Suprapubic skin (tissue), 4 donors: ENCODE data around the gene SPATA20. TPM values are rescaled to one million over a fixed set of nuclear protein-coding genes. Genes with fewer than 3 reads are reported as not detected.

Source experiments
- DNase-seq, 2 donors: peaks; one replicate each; pipeline ENCODE4 v3.0.0-alpha.2; 2019; ENCODE audit warnings: low spot score in 2 of 2
- H3K27ac ChIP-seq: fragments of 200-600 bp; sonication (generic); one replicate; pipeline ENCODE4 v1.5.1; 2019
- H3K27me3 ChIP-seq: fragments of 200-600 bp; sonication (generic); one replicate; pipeline ENCODE4 v1.5.1; 2019
- H3K36me3 ChIP-seq: fragments of 200-600 bp; sonication (generic); one replicate; pipeline ENCODE4 v1.5.1; 2019
- H3K4me1 ChIP-seq: fragments of 200-600 bp; sonication (generic); one replicate; pipeline ENCODE4 v1.5.1; 2019
- H3K4me3 ChIP-seq: fragments of 200-600 bp; sonication (generic); one replicate; pipeline ENCODE4 v1.5.1; 2019; ENCODE audit warnings: mild to moderate bottlenecking
- H3K9me3 ChIP-seq: fragments of 200-600 bp; sonication (generic); one replicate; pipeline ENCODE4 v1.5.1; 2019
- EP300 ChIP-seq: sonication (generic); formaldehyde crosslinking; IDR thresholded peaks from one replicate; pipeline ENCODE4 v1.6.1; 2017; ENCODE audit warnings: antibody characterized with exemption
- POLR2A ChIP-seq, 2 donors: fragments of 450-650 bp; IDR thresholded peaks; one replicate each; pipeline ENCODE4 v1.6.1; 2017; ENCODE audit warnings: antibody characterized with exemption in 2 of 2, mild to moderate bottlenecking in 2 of 2, moderate library complexity in 2 of 2
- POLR2AphosphoS5 ChIP-seq, 3 donors: sonication (generic); formaldehyde crosslinking; IDR thresholded peaks; one replicate each; pipeline ENCODE4 v1.6.1; 2017; ENCODE audit warnings: antibody characterized with exemption in 3 of 3
- WGBS: methylation state at CpG from one replicate; pipeline ENCODE4 v1.1.5; 2018; 5-methylcytosine and 5-hydroxymethylcytosine counted together
- total RNA-seq, 4 donors: library from RNA; depleted of rRNA; stranded (reverse); fragments of >200 nt; gene quantifications; one replicate each; pipeline ENCODE4 v1.1.0, GENCODE V29; 2016
- TF ChIP-seq, protein P1 (sequence below), 2 donors: fragments of 200-600 bp in 1 of 2; fragments of 450-650 bp in 1 of 2; sonication (generic) in 1 of 2; IDR thresholded peaks; one replicate each; pipeline ENCODE4 v1.5.1; 2016 to 2019; ENCODE audit warnings: antibody characterized with exemption in 2 of 2, mild to moderate bottlenecking in 1 of 2, moderate library complexity in 1 of 2

SPATA20 gene
- total RNA-seq, 4 donors from 2014 or later: 36.5 to 75.4 (median 50.9) TPM

DNA sequence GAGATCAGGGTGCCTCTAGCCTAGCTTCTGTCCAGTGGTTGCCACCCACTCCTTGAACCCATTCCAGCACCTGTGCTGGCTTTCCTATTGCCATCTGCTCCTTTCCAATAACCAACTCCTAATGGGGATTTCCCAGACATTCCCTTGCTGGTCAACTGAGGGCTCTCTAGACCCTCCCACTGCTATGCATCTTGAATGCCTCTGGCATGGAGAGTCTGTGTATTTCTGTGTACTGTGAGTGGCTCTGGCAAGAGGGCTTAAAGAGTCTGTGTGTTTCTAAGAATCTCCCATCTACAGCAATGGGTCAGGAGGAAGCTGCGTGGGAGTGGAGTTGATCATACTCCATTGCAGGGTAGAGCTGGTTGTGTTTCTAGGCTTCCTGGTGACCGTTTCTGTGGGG lies 25.5 kb upstream of the SPATA20 start:
- TF ChIP-seq, protein P1, sequence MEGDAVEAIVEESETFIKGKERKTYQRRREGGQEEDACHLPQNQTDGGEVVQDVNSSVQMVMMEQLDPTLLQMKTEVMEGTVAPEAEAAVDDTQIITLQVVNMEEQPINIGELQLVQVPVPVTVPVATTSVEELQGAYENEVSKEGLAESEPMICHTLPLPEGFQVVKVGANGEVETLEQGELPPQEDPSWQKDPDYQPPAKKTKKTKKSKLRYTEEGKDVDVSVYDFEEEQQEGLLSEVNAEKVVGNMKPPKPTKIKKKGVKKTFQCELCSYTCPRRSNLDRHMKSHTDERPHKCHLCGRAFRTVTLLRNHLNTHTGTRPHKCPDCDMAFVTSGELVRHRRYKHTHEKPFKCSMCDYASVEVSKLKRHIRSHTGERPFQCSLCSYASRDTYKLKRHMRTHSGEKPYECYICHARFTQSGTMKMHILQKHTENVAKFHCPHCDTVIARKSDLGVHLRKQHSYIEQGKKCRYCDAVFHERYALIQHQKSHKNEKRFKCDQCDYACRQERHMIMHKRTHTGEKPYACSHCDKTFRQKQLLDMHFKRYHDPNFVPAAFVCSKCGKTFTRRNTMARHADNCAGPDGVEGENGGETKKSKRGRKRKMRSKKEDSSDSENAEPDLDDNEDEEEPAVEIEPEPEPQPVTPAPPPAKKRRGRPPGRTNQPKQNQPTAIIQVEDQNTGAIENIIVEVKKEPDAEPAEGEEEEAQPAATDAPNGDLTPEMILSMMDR (IDR thresholded peaks at IDR 0.05): no peak
- no peak for TF ChIP-seq EP300
- no peak for TF ChIP-seq POLR2A (IDR thresholded peaks at IDR 0.05)
- no peak for TF ChIP-seq POLR2AphosphoS5 (IDR thresholded peaks at IDR 0.05)
- no peak overlapping the region for H3K4me3 ChIP-seq
- no peaks in the 10 kb centered on the region for H3K9me3 ChIP-seq
- H3K4me1 ChIP-seq: peaks cover 7% of the 10 kb centered on the region
- H3K36me3 ChIP-seq: no peaks in the 10 kb centered on the region
- DNase-seq: no peak
- 71% methylated on average over 2 of the region's 2 CpGs for WGBS
- H3K27ac ChIP-seq: no peak overlapping the region
- no peaks in the 10 kb centered on the region for H3K27me3 ChIP-seq

DNA sequence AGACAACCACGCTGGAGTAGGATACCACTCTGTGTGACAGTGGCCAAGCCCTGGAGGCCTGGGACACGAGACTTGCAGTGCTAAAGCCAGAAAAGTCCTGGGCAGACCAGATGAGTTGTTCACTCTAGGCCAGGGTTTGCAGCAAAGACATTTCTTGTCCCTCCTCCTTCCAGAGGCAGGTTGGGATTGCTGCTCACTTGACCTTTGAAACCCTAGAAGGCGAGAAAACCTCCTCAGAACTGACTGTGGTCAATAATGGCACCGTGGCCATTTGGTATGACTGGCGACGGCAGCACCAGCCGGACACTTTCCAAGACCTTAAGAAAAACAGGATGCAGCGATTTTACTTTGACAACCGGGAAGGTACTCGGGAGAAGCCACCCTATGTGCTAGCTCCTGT lies 24.2 kb upstream of the SPATA20 start:
- Histone ChIP-seq H3K36me3 (no peaks in the 10 kb centered on the region), H3K27me3 (no peaks in the 10 kb centered on the region), H3K9me3 (no peaks in the 10 kb centered on the region), H3K4me1 (no peaks in the 10 kb centered on the region), H3K27ac (no peak overlapping the region), H3K4me3 (no peak overlapping the region)
- TF ChIP-seq EP300: no peak
- no peak for TF ChIP-seq POLR2AphosphoS5 (IDR thresholded peaks at IDR 0.05)
- no peak for TF ChIP-seq POLR2A (IDR thresholded peaks at IDR 0.05)
- TF ChIP-seq, protein P1 (IDR thresholded peaks at IDR 0.05): no peak
- no peak for DNase-seq
- WGBS: 88% methylated on average over 10 of the region's 10 CpGs

DNA sequence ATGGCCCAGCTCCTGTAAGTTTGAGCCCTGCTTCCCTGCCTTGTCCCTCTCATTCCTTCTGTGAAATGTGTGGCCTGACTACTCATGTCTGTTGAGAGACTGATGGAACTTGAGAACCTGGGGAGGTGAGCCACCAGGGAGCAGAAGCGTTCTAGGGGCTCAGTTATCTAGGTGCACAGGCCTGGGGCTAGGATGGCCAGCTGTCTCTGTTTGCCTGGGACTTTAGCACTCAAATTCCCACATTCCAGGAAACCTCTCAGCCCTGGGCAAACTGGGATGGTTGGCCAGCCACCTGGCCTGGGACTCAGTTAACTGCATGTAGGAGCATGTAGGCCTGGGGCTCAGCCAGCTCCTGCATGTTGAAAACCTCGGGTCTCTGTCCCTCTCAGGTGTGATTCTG lies 23.8 kb upstream of the SPATA20 start:
- WGBS: 49% methylated on average over 2 of the region's 2 CpGs
- no peaks in the 10 kb centered on the region for H3K4me1 ChIP-seq
- H3K4me3 ChIP-seq: no peak overlapping the region
- H3K9me3 ChIP-seq: no peaks in the 10 kb centered on the region
- no peak for TF ChIP-seq POLR2AphosphoS5 (IDR thresholded peaks at IDR 0.05)
- no peak overlapping the region for H3K27ac ChIP-seq
- peaks cover under 1% of the 10 kb centered on the region for H3K27me3 ChIP-seq
- no peaks in the 10 kb centered on the region for H3K36me3 ChIP-seq
- DNase-seq: no peak

DNA sequence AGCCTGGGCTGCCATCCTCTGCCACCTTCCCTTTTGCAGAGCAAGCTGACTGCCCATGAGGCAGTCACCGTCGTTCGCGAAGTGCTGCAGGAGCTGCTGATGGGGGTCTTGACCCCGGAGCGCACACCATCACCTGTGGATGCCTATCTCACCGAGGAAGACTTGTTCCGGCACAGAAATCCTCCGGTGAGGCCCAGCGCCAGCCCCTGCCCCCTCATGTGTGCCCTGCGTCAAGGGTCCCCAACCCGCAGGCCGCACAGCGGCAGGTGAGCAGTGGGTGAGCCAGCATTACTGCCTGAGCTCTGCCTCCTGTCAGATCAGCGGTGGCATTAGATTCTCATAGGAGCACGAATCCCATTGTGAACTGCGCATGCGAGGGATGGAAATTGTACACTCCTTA lies 22.1 kb upstream of the SPATA20 start:
- H3K27ac ChIP-seq: no peak overlapping the region
- 93% methylated on average over 7 of the region's 18 CpGs for WGBS
- TF ChIP-seq, protein P1 (IDR thresholded peaks at IDR 0.05): no peak
- no peak for TF ChIP-seq EP300
- no peak for TF ChIP-seq POLR2A (IDR thresholded peaks at IDR 0.05)
- TF ChIP-seq POLR2AphosphoS5 (IDR thresholded peaks at IDR 0.05): no peak
- no peak for DNase-seq
- no peaks in the 10 kb centered on the region for H3K9me3 ChIP-seq
- no peaks in the 10 kb centered on the region for H3K36me3 ChIP-seq
- H3K27me3 ChIP-seq: peaks cover 10% of the 10 kb centered on the region
- H3K4me1 ChIP-seq: no peaks in the 10 kb centered on the region
- H3K4me3 ChIP-seq: no peak overlapping the region

DNA sequence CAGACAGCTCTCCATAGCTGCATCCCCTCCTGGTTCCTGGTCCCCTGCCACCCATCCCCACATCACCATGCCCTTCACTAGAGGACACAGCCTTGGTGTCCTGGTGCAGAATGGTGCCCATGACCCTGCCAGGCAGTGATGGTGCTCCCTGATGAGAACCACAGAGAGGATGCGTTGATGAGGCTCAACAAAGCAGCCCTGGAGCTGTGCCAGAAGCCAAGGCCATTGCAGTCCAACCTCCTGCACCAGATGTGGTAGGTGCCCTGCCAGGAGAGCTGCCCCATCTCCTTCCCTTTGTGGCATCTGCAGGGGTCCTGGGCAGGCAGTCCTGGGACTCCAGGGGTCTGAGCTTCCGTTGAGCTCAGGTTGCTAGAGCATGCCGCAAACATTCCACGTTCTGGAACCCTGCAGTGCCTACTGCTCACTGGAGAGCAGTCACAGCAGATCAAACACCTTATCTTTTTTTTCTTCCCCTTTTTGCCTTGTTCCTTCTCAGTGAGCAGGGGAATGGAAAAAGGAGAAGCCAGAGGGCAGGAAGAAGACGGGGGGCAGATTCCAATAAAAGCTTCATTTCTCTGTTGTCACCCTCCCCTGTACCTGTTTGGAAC lies 19.7 kb upstream of the SPATA20 start:
- H3K4me1 ChIP-seq: peaks cover 8% of the 10 kb centered on the region
- no peaks in the 10 kb centered on the region for H3K9me3 ChIP-seq
- H3K36me3 ChIP-seq: no peaks in the 10 kb centered on the region
- DNase-seq: no peak
- WGBS: 61% methylated on average over 5 of the region's 5 CpGs
- H3K4me3 ChIP-seq: no peak overlapping the region
- TF ChIP-seq POLR2A (IDR thresholded peaks at IDR 0.05) (no peak), POLR2AphosphoS5 (IDR thresholded peaks at IDR 0.05) (no peak), EP300 (no peak)
- TF ChIP-seq, protein P1 (IDR thresholded peaks at IDR 0.05): no peak
- peaks cover 30% of the 10 kb centered on the region for H3K27me3 ChIP-seq
- H3K27ac ChIP-seq: no peak overlapping the region
